ENCODE data around the gene KRT33B.
"Not testable (repeated sequence)": the region's sequence is repeated elsewhere in the genome, so short reads cannot be mapped to it uniquely, and the experiment has no call there.

The KRT33B gene

DNA sequence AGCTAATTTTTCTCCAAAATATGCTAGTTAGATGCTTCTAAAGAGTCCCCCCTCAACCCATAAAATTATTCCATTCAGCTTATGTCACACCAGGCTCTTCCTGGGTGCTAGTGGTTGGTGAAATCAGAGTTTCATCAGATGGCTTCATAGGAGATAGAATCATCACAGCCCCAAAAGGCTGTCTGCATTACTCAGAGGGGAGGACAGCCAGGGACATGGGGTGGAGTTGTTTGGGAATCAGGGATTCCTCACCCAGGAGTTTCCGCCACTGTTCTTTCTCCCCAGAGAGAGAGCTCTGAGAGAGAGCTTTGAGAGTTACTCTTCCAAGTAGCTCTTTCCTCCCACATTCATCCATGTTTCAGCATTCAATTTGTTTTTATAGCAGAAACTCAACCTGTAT, 12.8 kb upstream of the KRT33B start:
- H3K27me3 ChIP-seq (ENCODE audit: control insufficient read depth in 5 of 5, insufficient read depth in 4 of 5, low read length in 5 of 5) = peaks cover 0 to 10% (median 0%) of the 10 kb centered on the region in 5 donors
- peaks cover 0 to 3% (median 0%) of the 10 kb centered on the region in 5 donors for H3K4me1 ChIP-seq (ENCODE audit: control insufficient read depth in 5 of 5, insufficient read depth in 5 of 5, low read length in 5 of 5)
- H3K4me3 ChIP-seq (ENCODE audit: low read depth in 1 of 5, low read length in 5 of 5) = no peak overlapping the region
- peaks cover 0 to 9% (median 6%) of the 10 kb centered on the region in 5 donors for H3K9me3 ChIP-seq (ENCODE audit: control insufficient read depth in 5 of 5, low read length in 5 of 5)
- no peak overlapping the region for H3K9ac ChIP-seq (ENCODE audit: low read length in 5 of 5)
- no peaks in the 10 kb centered on the region for H3K36me3 ChIP-seq (ENCODE audit: control insufficient read depth in 5 of 5, insufficient read depth in 5 of 5, low read length in 5 of 5)
- H3K27ac ChIP-seq (ENCODE audit: low read depth, low read length) = no peak overlapping the region

DNA sequence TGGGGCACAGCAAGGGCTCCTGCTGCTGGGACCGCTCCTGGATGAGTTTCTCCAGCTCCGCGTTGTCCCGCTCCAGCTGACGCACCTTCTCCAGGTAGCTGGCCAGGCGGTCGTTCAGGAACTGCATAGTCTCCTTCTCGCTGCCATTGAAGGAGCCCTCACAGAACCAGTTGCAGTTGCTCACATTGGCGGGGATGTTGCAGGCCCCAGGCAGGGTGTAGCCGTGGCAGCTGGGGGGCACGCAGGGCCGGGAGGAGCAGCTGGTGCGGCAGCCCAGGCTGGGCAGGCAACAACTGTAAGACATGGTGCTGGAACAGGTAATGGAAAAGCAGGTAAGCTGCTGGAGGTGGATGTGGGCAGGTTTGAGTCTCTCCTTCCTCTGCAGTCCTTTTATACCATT, 12.3 kb upstream of the KRT33B start, which contains the start of gene KRT34:
TSS of gene KRT34 (minus strand) at position 364 of the 400 bp plus-strand sequence. CDS start at position 304, 60 bp downstream.
- not testable (repeated sequence) for H3K36me3 ChIP-seq (ENCODE audit: control insufficient read depth in 5 of 5, insufficient read depth in 5 of 5, low read length in 5 of 5); H3K4me1 ChIP-seq (ENCODE audit: control insufficient read depth in 5 of 5, insufficient read depth in 5 of 5, low read length in 5 of 5)

DNA sequence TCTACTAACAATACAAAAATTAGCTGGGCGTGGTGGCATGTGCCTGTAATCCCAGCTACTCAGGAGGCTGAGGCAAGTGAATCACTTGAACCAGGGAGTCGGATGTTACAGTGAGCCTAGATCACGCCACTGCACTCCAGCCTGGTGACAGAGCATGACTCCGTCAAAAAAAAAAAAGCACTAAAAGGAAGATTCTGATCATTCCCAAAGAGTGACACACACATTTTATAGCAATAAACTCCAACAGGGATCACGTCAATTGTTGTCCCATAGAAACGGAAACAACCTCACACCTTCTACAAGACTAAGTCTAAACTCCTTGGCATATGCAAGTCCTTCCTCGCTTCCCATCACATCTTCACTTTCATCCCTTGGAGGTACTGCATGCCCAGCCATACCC, 10.5 kb upstream of the KRT33B start:
- H3K4me1 ChIP-seq (ENCODE audit: control insufficient read depth in 5 of 5, insufficient read depth in 5 of 5, low read length in 5 of 5); H3K9ac ChIP-seq (ENCODE audit: low read length in 5 of 5); H3K27me3 ChIP-seq (ENCODE audit: control insufficient read depth in 5 of 5, insufficient read depth in 4 of 5, low read length in 5 of 5); H3K36me3 ChIP-seq (ENCODE audit: control insufficient read depth in 5 of 5, insufficient read depth in 5 of 5, low read length in 5 of 5); H3K27ac ChIP-seq (ENCODE audit: low read depth, low read length); H3K9me3 ChIP-seq (ENCODE audit: control insufficient read depth in 5 of 5, low read length in 5 of 5); H3K4me3 ChIP-seq (ENCODE audit: low read depth in 1 of 5, low read length in 5 of 5): not testable (repeated sequence)

More for the DNA sequence above, 12.3 kb upstream of the KRT33B start, which contains the start of gene KRT34:
- not testable (repeated sequence) for H3K27ac ChIP-seq (ENCODE audit: low read depth, low read length); H3K9ac ChIP-seq (ENCODE audit: low read length in 5 of 5); H3K4me3 ChIP-seq (ENCODE audit: low read depth in 1 of 5, low read length in 5 of 5); H3K9me3 ChIP-seq (ENCODE audit: control insufficient read depth in 5 of 5, low read length in 5 of 5); H3K27me3 ChIP-seq (ENCODE audit: control insufficient read depth in 5 of 5, insufficient read depth in 4 of 5, low read length in 5 of 5)

- Histone ChIP-seq H3K27me3 (ENCODE audit: control insufficient read depth in 5 of 5, insufficient read depth in 4 of 5, low read length in 5 of 5) (peaks cover 0 to 10% (median 0%) of the 10 kb centered on the region in 5 donors), H3K4me1 (ENCODE audit: control insufficient read depth in 5 of 5, insufficient read depth in 5 of 5, low read length in 5 of 5) (peaks cover 0 to 3% (median 0%) of the 10 kb centered on the region in 5 donors), H3K9ac (ENCODE audit: low read length in 5 of 5) (no peak overlapping the region), H3K9me3 (ENCODE audit: control insufficient read depth in 5 of 5, low read length in 5 of 5) (peaks cover 0 to 3% (median 0%) of the 10 kb centered on the region in 5 donors), H3K36me3 (ENCODE audit: control insufficient read depth in 5 of 5, insufficient read depth in 5 of 5, low read length in 5 of 5) (no peaks in the 10 kb centered on the region), H3K27ac (ENCODE audit: low read depth, low read length) (no peak overlapping the region), H3K4me3 (ENCODE audit: low read depth in 1 of 5, low read length in 5 of 5) (no peak overlapping the region)
Measured at GRCh38 chr17:41377546-41377945, 7.9 kb upstream of the KRT33B start.

- H3K4me3 ChIP-seq (ENCODE audit: low read depth in 1 of 5, low read length in 5 of 5) = no peak overlapping the region
- H3K36me3 ChIP-seq (ENCODE audit: control insufficient read depth in 5 of 5, insufficient read depth in 5 of 5, low read length in 5 of 5) = no peaks in the 10 kb centered on the region
- no peaks in the 10 kb centered on the region for H3K4me1 ChIP-seq (ENCODE audit: control insufficient read depth in 5 of 5, insufficient read depth in 5 of 5, low read length in 5 of 5)
- H3K9me3 ChIP-seq (ENCODE audit: control insufficient read depth in 5 of 5, low read length in 5 of 5) = no peaks in the 10 kb centered on the region
- peaks cover 0 to 3% (median 0%) of the 10 kb centered on the region in 5 donors for H3K27me3 ChIP-seq (ENCODE audit: control insufficient read depth in 5 of 5, insufficient read depth in 4 of 5, low read length in 5 of 5)
- no peak overlapping the region for H3K9ac ChIP-seq (ENCODE audit: low read length in 5 of 5)
- H3K27ac ChIP-seq (ENCODE audit: low read depth, low read length) = no peak overlapping the region
Measured at GRCh38 chr17:41369023-41369422, 590 bp downstream of the KRT33B start.

DNA sequence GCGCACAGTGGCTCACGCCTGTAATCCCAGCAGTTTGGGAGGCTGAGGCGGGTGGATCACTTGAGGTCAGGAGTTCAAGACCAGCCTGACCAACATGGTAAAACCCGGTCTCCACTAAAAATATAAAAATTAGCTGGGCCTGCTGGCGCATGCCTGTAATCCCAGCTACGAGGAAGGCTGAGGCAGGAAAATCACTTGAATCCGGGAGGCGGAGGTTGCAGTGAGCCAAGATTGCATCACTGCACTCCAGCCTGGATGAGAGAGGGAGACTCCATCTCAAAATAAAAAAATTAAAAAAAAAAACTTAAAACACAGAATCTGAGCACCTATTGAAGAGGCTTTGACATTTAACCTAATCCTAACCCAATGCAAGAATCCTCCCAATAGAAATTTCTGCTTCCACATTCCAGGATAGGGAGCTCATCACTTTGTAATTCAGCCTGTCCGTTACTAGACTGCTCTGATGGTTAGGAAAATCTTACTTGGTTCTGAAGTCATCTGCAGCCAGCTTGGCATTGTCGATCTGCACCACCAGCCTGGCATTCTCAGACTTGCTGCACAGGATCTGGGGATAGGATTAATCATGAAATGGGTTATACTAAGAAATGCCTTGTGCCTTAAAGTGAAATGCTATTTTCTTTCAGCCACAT, 2.1 kb downstream of the KRT33B start:
- no peaks in the 10 kb centered on the region for H3K9me3 ChIP-seq (ENCODE audit: control insufficient read depth in 5 of 5, low read length in 5 of 5)
- H3K36me3 ChIP-seq (ENCODE audit: control insufficient read depth in 5 of 5, insufficient read depth in 5 of 5, low read length in 5 of 5) = no peaks in the 10 kb centered on the region
- no peak overlapping the region for H3K27ac ChIP-seq (ENCODE audit: low read depth, low read length)
- no peak overlapping the region for H3K4me3 ChIP-seq (ENCODE audit: low read depth in 1 of 5, low read length in 5 of 5)
- H3K27me3 ChIP-seq (ENCODE audit: control insufficient read depth in 5 of 5, insufficient read depth in 4 of 5, low read length in 5 of 5) = peaks cover 0 to 3% (median 0%) of the 10 kb centered on the region in 5 donors
- H3K4me1 ChIP-seq (ENCODE audit: control insufficient read depth in 5 of 5, insufficient read depth in 5 of 5, low read length in 5 of 5) = no peaks in the 10 kb centered on the region
- H3K9ac ChIP-seq (ENCODE audit: low read length in 5 of 5) = no peak overlapping the region

DNA sequence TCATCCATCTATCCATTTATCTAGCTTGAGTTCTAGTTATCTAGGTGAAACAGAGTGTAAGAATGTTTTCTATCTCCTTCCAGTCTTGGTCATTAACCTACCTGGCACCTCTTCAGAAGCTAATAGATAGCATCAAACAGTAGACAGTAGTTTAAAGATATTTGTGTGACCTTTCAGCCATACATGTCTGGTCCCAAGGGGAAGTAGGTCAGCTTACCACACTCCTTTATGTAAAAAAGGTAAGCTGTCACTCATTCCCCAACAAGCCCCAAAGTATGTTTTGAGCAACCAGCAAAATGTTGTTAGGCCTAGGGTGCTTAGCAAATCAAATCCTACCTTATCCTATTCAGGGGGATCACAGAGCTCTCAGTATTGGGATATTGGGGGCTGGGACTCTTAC, 3.5 kb downstream of the KRT33B start:
- no peak overlapping the region for H3K9ac ChIP-seq (ENCODE audit: low read length in 5 of 5)
- H3K27me3 ChIP-seq (ENCODE audit: control insufficient read depth in 5 of 5, insufficient read depth in 4 of 5, low read length in 5 of 5) = peaks cover 0 to 3% (median 0%) of the 10 kb centered on the region in 5 donors
- peaks cover 0 to 3% (median 0%) of the 10 kb centered on the region in 5 donors for H3K9me3 ChIP-seq (ENCODE audit: control insufficient read depth in 5 of 5, low read length in 5 of 5)
- no peak overlapping the region for H3K27ac ChIP-seq (ENCODE audit: low read depth, low read length)
- no peaks in the 10 kb centered on the region for H3K4me1 ChIP-seq (ENCODE audit: control insufficient read depth in 5 of 5, insufficient read depth in 5 of 5, low read length in 5 of 5)
- H3K4me3 ChIP-seq (ENCODE audit: low read depth in 1 of 5, low read length in 5 of 5) = no peak overlapping the region
- no peaks in the 10 kb centered on the region for H3K36me3 ChIP-seq (ENCODE audit: control insufficient read depth in 5 of 5, insufficient read depth in 5 of 5, low read length in 5 of 5)

GRCh38 chr17:41363881-41364280, 5.7 kb downstream of the KRT33B start:
- Histone ChIP-seq H3K36me3 (ENCODE audit: control insufficient read depth in 5 of 5, insufficient read depth in 5 of 5, low read length in 5 of 5) (no peaks in the 10 kb centered on the region), H3K27ac (ENCODE audit: low read depth, low read length) (no peak overlapping the region), H3K9me3 (ENCODE audit: control insufficient read depth in 5 of 5, low read length in 5 of 5) (peaks cover 0 to 3% (median 0%) of the 10 kb centered on the region in 5 donors), H3K9ac (ENCODE audit: low read length in 5 of 5) (no peak overlapping the region), H3K27me3 (ENCODE audit: control insufficient read depth in 5 of 5, insufficient read depth in 4 of 5, low read length in 5 of 5) (peaks cover 0 to 4% (median 0%) of the 10 kb centered on the region in 5 donors), H3K4me3 (ENCODE audit: low read depth in 1 of 5, low read length in 5 of 5) (no peak overlapping the region), H3K4me1 (ENCODE audit: control insufficient read depth in 5 of 5, insufficient read depth in 5 of 5, low read length in 5 of 5) (no peaks in the 10 kb centered on the region)

GRCh38 chr17:41360296-41360995, 9.2 kb downstream of the KRT33B start:
- no peaks in the 10 kb centered on the region for H3K4me1 ChIP-seq (ENCODE audit: control insufficient read depth in 5 of 5, insufficient read depth in 5 of 5, low read length in 5 of 5)
- peaks cover 0 to 6% (median 3%) of the 10 kb centered on the region in 5 donors for H3K9me3 ChIP-seq (ENCODE audit: control insufficient read depth in 5 of 5, low read length in 5 of 5)

DNA sequence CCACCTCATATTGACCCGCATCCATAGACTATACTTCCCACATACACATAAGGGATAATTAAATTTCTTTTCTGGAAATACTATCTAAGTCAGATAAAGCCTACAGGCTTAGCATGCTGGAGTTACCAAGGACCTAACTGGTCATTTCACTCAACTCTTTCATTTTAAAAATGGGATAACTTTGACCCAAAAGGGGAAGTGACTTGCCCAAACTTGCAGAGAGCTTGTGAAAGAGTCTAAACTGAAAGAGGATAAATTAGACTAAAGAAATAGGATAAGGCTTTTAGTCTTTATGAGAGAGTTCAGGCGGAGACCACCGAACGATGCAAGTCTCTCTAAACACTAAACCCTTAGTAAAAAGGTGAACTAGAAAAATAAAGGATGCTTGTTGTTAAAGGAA, 15.1 kb downstream of the KRT33B start:
- Histone ChIP-seq H3K4me3 (ENCODE audit: low read depth in 1 of 5, low read length in 5 of 5) (no peak overlapping the region), H3K36me3 (ENCODE audit: control insufficient read depth in 5 of 5, insufficient read depth in 5 of 5, low read length in 5 of 5) (no peaks in the 10 kb centered on the region), H3K27me3 (ENCODE audit: control insufficient read depth in 5 of 5, insufficient read depth in 4 of 5, low read length in 5 of 5) (peaks cover 0 to 3% (median 0%) of the 10 kb centered on the region in 5 donors), H3K9me3 (ENCODE audit: control insufficient read depth in 5 of 5, low read length in 5 of 5) (peaks cover 0 to 6% (median 0%) of the 10 kb centered on the region in 5 donors), H3K4me1 (ENCODE audit: control insufficient read depth in 5 of 5, insufficient read depth in 5 of 5, low read length in 5 of 5) (no peaks in the 10 kb centered on the region), H3K9ac (ENCODE audit: low read length in 5 of 5) (no peak overlapping the region), H3K27ac (ENCODE audit: low read depth, low read length) (no peak overlapping the region)

More at GRCh38 chr17:41360296-41360995, 9.2 kb downstream of the KRT33B start:
- Histone ChIP-seq H3K9ac (ENCODE audit: low read length in 5 of 5) (no peak overlapping the region), H3K27ac (ENCODE audit: low read depth, low read length) (no peak overlapping the region), H3K27me3 (ENCODE audit: control insufficient read depth in 5 of 5, insufficient read depth in 4 of 5, low read length in 5 of 5) (peaks cover 0 to 4% (median 0%) of the 10 kb centered on the region in 5 donors), H3K4me3 (ENCODE audit: low read depth in 1 of 5, low read length in 5 of 5) (no peak overlapping the region), H3K36me3 (ENCODE audit: control insufficient read depth in 5 of 5, insufficient read depth in 5 of 5, low read length in 5 of 5) (no peaks in the 10 kb centered on the region)

Measured in subcutaneous abdominal adipose tissue (tissue), 5 donors.